ENCODE results near the gene MITD1.
"Not testable (repeated sequence)": the region's sequence is repeated elsewhere in the genome, so short reads cannot be mapped to it uniquely, and the experiment has no call there.

The MITD1 gene

GRCh38 chr2:99180755-99181623 is at the start of gene MITD1, which contains the start of gene MRPL30:
Gene MITD1 (minus strand): TSS chr2:99181058. CDS start chr2:99180981, 77 bp downstream.
Gene MRPL30 (plus strand): TSS chr2:99181184. CDS start chr2:99186204, 5,020 bp downstream.
- Histone ChIP-seq H3K9ac (peak within 1 kb of the TSS; percentile 78 to 89 (median 85)), H3K36me3 (peaks cover 0 to 23% (median 9%) of the 10 kb centered on the region in 11 experiments; a peak in 12 of 22 replicates), H3K4me2 (peak within 1 kb of the TSS; percentile 80 to 97 (median 88)), H3K27ac (peak within 1 kb of the TSS; percentile 66 to 86 (median 80); a peak in 21 of 22 replicates), H3K9me3 (replicated peaks in 1 of 11) (no peaks in the 10 kb centered on the region), H4K20me1 (peaks cover 0 to 41% (median 16%) of the 10 kb centered on the region in 11 experiments; a peak in 13 of 22 replicates), H3K4me1 (peaks cover 21 to 41% (median 33%) of the 10 kb centered on the region in 10 experiments), H3K4me3 (peak within 1 kb of the TSS; percentile 72 to 92 (median 84)), H3K27me3 (no peaks in the 10 kb centered on the region)
- no peak for TF ChIP-seq Cebpa-rat (IDR thresholded peaks at IDR 0.05)

- H4K20me1 ChIP-seq: no peaks in the 10 kb centered on the region; a peak in 1 of 22 replicates
- H3K4me1 ChIP-seq: no peaks in the 10 kb centered on the region
- no peaks in the 10 kb centered on the region for H3K27me3 ChIP-seq
- peaks cover 15 to 39% (median 29%) of the 10 kb centered on the region in 11 experiments; a peak in 21 of 22 replicates for H3K36me3 ChIP-seq
- no peak overlapping the region for H3K4me2 ChIP-seq
- H3K9ac ChIP-seq: no peak overlapping the region
- peaks cover 12 to 22% (median 19%) of the 10 kb centered on the region in 11 experiments; a peak in 21 of 22 replicates for H3K9me3 ChIP-seq (replicated peaks in 1 of 11)
- TF ChIP-seq Cebpa-rat (IDR thresholded peaks at IDR 0.05): no peak
- no peak overlapping the region for H3K27ac ChIP-seq
- H3K4me3 ChIP-seq: no peak overlapping the region
Measured at GRCh38 chr2:99217929-99218501, 37.2 kb upstream of the MITD1 start.

GRCh38 chr2:99216096-99216495 is 35.2 kb upstream of the MITD1 start:
- no peak for TF ChIP-seq Cebpa-rat (IDR thresholded peaks at IDR 0.05)
- Histone ChIP-seq H4K20me1 (no peaks in the 10 kb centered on the region; a peak in 1 of 22 replicates), H3K27ac (no peak overlapping the region), H3K4me2 (no peak overlapping the region), H3K9ac (no peak overlapping the region), H3K27me3 (no peaks in the 10 kb centered on the region), H3K4me1 (no peaks in the 10 kb centered on the region), H3K4me3 (no peak overlapping the region), H3K9me3 (replicated peaks in 1 of 11) (peaks cover 12 to 26% (median 19%) of the 10 kb centered on the region in 11 experiments; a peak in 21 of 22 replicates), H3K36me3 (peaks cover 21 to 49% (median 37%) of the 10 kb centered on the region in 11 experiments; a peak in 20 of 22 replicates)

- no peaks in the 10 kb centered on the region for H4K20me1 ChIP-seq
- no peak for TF ChIP-seq Cebpa-rat (IDR thresholded peaks at IDR 0.05)
- H3K4me3 ChIP-seq: no peak overlapping the region
- no peaks in the 10 kb centered on the region for H3K27me3 ChIP-seq
- H3K36me3 ChIP-seq: peaks cover 0 to 33% (median 15%) of the 10 kb centered on the region in 11 experiments; a peak in 17 of 22 replicates
- H3K4me2 ChIP-seq: no peak overlapping the region
- no peak overlapping the region for H3K9ac ChIP-seq
- no peak overlapping the region for H3K27ac ChIP-seq
- no peaks in the 10 kb centered on the region for H3K4me1 ChIP-seq
- peaks cover 16 to 43% (median 31%) of the 10 kb centered on the region in 11 experiments for H3K9me3 ChIP-seq (replicated peaks in 1 of 11)
Measured at GRCh38 chr2:99205491-99205890, 24.6 kb upstream of the MITD1 start.

GRCh38 chr2:99201959-99202678 is 21.3 kb upstream of the MITD1 start:
- no peaks in the 10 kb centered on the region for H3K27me3 ChIP-seq
- peaks cover 0 to 9% (median 7%) of the 10 kb centered on the region in 10 experiments; a peak in 6 of 20 replicates for H3K4me1 ChIP-seq
- H3K4me2 ChIP-seq: no peak overlapping the region
- H3K27ac ChIP-seq: no peak overlapping the region
- no peak for TF ChIP-seq Cebpa-rat (IDR thresholded peaks at IDR 0.05)
- H3K9ac ChIP-seq: no peak overlapping the region
- H4K20me1 ChIP-seq: no peaks in the 10 kb centered on the region
- peaks cover 15 to 48% (median 30%) of the 10 kb centered on the region in 11 experiments for H3K36me3 ChIP-seq
- H3K4me3 ChIP-seq: no peak overlapping the region
- peaks cover 16 to 34% (median 25%) of the 10 kb centered on the region in 11 experiments for H3K9me3 ChIP-seq (replicated peaks in 1 of 11)

- Histone ChIP-seq H3K4me2 (peak overlapping the region in 3 of 11 experiments; percentile 2 to 16 (median 4); a peak in 3 of 22 replicates), H3K27ac (no peak overlapping the region), H3K9me3 (replicated peaks in 1 of 11) (peaks cover under 1 to 15% (median 10%) of the 10 kb centered on the region in 11 experiments), H3K4me1 (peaks cover 0 to 9% (median 7%) of the 10 kb centered on the region in 10 experiments; a peak in 6 of 20 replicates), H3K9ac (no peak overlapping the region), H3K4me3 (no peak overlapping the region), H3K36me3 (peaks cover 31 to 59% (median 47%) of the 10 kb centered on the region in 11 experiments), H3K27me3 (no peaks in the 10 kb centered on the region), H4K20me1 (no peaks in the 10 kb centered on the region)
- TF ChIP-seq Cebpa-rat (IDR thresholded peaks at IDR 0.05): no peak
Measured at GRCh38 chr2:99200076-99200800, 19.4 kb upstream of the MITD1 start.

GRCh38 chr2:99198103-99198841 is 17.4 kb upstream of the MITD1 start:
- TF ChIP-seq Cebpa-rat (IDR thresholded peaks at IDR 0.05): no peak
- Histone ChIP-seq H3K4me2 (no peak overlapping the region), H3K4me1 (peaks cover 0 to 9% (median 7%) of the 10 kb centered on the region in 10 experiments; a peak in 6 of 20 replicates), H3K36me3 (peaks cover 50 to 79% (median 64%) of the 10 kb centered on the region in 11 experiments), H3K27me3 (no peaks in the 10 kb centered on the region), H3K27ac (no peak overlapping the region), H3K9ac (no peak overlapping the region), H3K4me3 (no peak overlapping the region), H4K20me1 (no peaks in the 10 kb centered on the region), H3K9me3 (replicated peaks in 1 of 11) (peaks cover 0 to 6% (median 0%) of the 10 kb centered on the region in 11 experiments; a peak in 1 of 22 replicates)

GRCh38 chr2:99192364-99192763 is 11.5 kb upstream of the MITD1 start:
- H3K27ac ChIP-seq, H3K9ac ChIP-seq, H3K4me3 ChIP-seq, H3K4me1 ChIP-seq, H3K4me2 ChIP-seq, H3K27me3 ChIP-seq: not testable (repeated sequence)
- Histone ChIP-seq H3K9me3 (replicated peaks in 1 of 11) (peaks cover 0 to 10% (median 0%) of the 10 kb centered on the region in 11 experiments; a peak in 4 of 22 replicates), H4K20me1 (peaks cover 0 to 18% (median 0%) of the 10 kb centered on the region in 11 experiments; a peak in 6 of 22 replicates), H3K36me3 (peaks cover 90 to 100% (median 96%) of the 10 kb centered on the region in 11 experiments)

Measured in BLaER1 treated with 17β-estradiol and CSF1 and Interleukin-3, amounts not matched to agents 10 nM and 100 nM (cell line).